PC-9 (cell line): Measurements from ENCODE around the gene CACNA2D1. TPM values are rescaled to one million over a fixed set of nuclear protein-coding genes. Genes with fewer than 3 reads are reported as not detected.

Experiments
- BruUV-seq: library from RNA; stranded (reverse); fragments of 400-500 nt; replicated peaks from 2 replicates; lab custom pipeline; 2021; lab: Mats Ljungman, UMichigan
- CTCF ChIA-PET: fragments of 300-600 bp; sonication (Branson Sonifier 250); formaldehyde crosslinking; loops from one replicate; lab custom pipeline; 2022; ENCODE audit warnings: antibody characterized with exemption; lab: Charles Lee
- POLR2A ChIA-PET: fragments of 300-600 bp; sonication (Branson Sonifier 250); formaldehyde crosslinking; loops from one replicate; lab custom pipeline; 2022; ENCODE audit warnings: antibody characterized with exemption; ENCODE audit not compliant: unreplicated experiment; lab: Charles Lee
- DNase-seq, 2 experiments: peaks; one replicate each; pipeline versions ENCODE4 v3.0.0 to v3.0.0-alpha.2; 2015 to 2022; ENCODE audit warnings: mixed read lengths in 1 of 2
- H2AFZ ChIP-seq: fragments of 200-600 bp; sonication (generic); 2 replicates; pipeline ENCODE4 v1.8.1; 2017; ENCODE audit warnings: antibody characterized with exemption
- H3F3A ChIP-seq: fragments of 200-600 bp; sonication (generic); 2 replicates; pipeline ENCODE4 v1.8.1; 2017; ENCODE audit warnings: antibody characterized with exemption, mild to moderate bottlenecking, low read depth; ENCODE audit not compliant: insufficient read depth
- H3K27ac ChIP-seq: fragments of 200-600 bp; sonication (generic); 2 replicates; pipeline ENCODE4 v1.6.1; 2016; ENCODE audit warnings: mixed run types
- H3K27me3 ChIP-seq: fragments of 200-600 bp; sonication (generic); 2 replicates; pipeline ENCODE4 v1.6.1; 2016; ENCODE audit warnings: low read depth, mixed run types; ENCODE audit not compliant: insufficient read depth
- H3K36me3 ChIP-seq: fragments of 200-600 bp; sonication (generic); 2 replicates; pipeline ENCODE4 v1.6.1; 2016; ENCODE audit warnings: low read depth, mixed run types
- H3K4me1 ChIP-seq: fragments of 200-600 bp; sonication (generic); replicated peaks from 2 replicates; pipeline ENCODE4 v1.6.1; 2016; ENCODE audit warnings: mixed run types; ENCODE audit not compliant: insufficient read depth
- H3K4me2 ChIP-seq: fragments of 200-600 bp; sonication (generic); 2 replicates; pipeline ENCODE4 v1.6.1; 2017; ENCODE audit warnings: mixed run types
- H3K4me3 ChIP-seq: fragments of 200-600 bp; sonication (generic); 2 replicates; pipeline ENCODE4 v1.6.1; 2016; ENCODE audit warnings: mixed run types
- H3K79me2 ChIP-seq: fragments of 200-600 bp; sonication (generic); 2 replicates; pipeline ENCODE4 v1.6.1; 2017; ENCODE audit warnings: low read depth, mixed run types
- H3K9me2 ChIP-seq: fragments of 200-600 bp; sonication (generic); 2 replicates; pipeline ENCODE4 v1.8.1; 2017; ENCODE audit warnings: mild to moderate bottlenecking; ENCODE audit not compliant: insufficient read depth
- H3K9me3 ChIP-seq: fragments of 200-600 bp; sonication (generic); 2 replicates; pipeline ENCODE4 v1.8.1; 2016; ENCODE audit warnings: low read depth; ENCODE audit not compliant: insufficient read depth
- H4K20me1 ChIP-seq: fragments of 200-600 bp; sonication (generic); 2 replicates; pipeline ENCODE4 v1.8.1; 2017; ENCODE audit not compliant: insufficient read depth
- CTCF ChIP-seq: fragments of 200-600 bp; sonication (generic); conservative IDR thresholded peaks from 2 replicates; pipeline ENCODE4 v1.6.1; 2017; ENCODE audit warnings: mixed run types, antibody characterized with exemption, mild to moderate bottlenecking, moderate library complexity
- EZH2 ChIP-seq: fragments of 200-600 bp; sonication (generic); IDR thresholded peaks from 2 replicates; pipeline ENCODE4 v1.8.0; 2017; ENCODE audit warnings: antibody characterized with exemption, low read depth
- intact Hi-C: fragments of 100-400 bp; cut with micrococcal nuclease; formaldehyde crosslinking; loops from one replicate; pipeline ENCODE4 v1.10.0; 2022; ENCODE audit not compliant: unreplicated experiment
- total RNA-seq: library from RNA; stranded (reverse); gene quantifications from 2 replicates; pipeline ENCODE4 v1.2.3, GENCODE V29; 2021

Gene CACNA2D1
- total RNA-seq, 1 experiment from 2014 or later: 3.2 TPM

DNA sequence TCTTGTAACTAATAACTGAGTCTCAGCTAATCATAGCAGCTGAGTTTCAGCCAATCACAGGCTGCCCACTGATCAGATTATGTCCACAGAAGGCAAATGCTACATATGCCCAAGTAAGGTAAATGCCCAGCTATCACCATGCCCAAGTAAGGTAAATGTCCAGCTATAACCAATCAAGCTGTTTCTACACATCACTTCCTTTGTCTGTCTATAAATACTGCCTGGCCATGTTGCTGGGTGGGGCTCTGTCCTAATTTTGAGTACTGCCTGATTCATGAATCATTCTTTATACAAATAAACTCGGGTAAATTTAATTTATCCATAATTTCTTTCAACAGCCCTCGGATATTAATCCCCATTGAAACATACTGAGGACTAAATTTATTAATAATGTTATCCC lies 312.4 kb downstream of the CACNA2D1 start:
- H3K4me1 ChIP-seq: no peaks in the 10 kb centered on the region
- H3K27me3 ChIP-seq: no peaks in the 10 kb centered on the region
- intact Hi-C loops: no loop called here
- no peaks in the 10 kb centered on the region for H3K9me2 ChIP-seq
- H2AFZ ChIP-seq: no peak overlapping the region
- H3K4me2 ChIP-seq: no peak overlapping the region
- ChIA-PET POLR2A (no interaction called here), CTCF (no interaction called here)
- BruUV-seq: no TSS peak
- H3K9me3 ChIP-seq: no peaks in the 10 kb centered on the region
- H3K27ac ChIP-seq: no peak overlapping the region
- H3K79me2 ChIP-seq: no peaks in the 10 kb centered on the region
- no peak for TF ChIP-seq EZH2
- no peak for TF ChIP-seq CTCF
- H3K4me3 ChIP-seq: no peak overlapping the region
- no peaks in the 10 kb centered on the region for H3F3A ChIP-seq
- no peak for DNase-seq
- H3K36me3 ChIP-seq: no peaks in the 10 kb centered on the region
- H4K20me1 ChIP-seq: no peaks in the 10 kb centered on the region

- no peak overlapping the region for H3K27ac ChIP-seq
- no peaks in the 10 kb centered on the region for H3K9me2 ChIP-seq
- no peaks in the 10 kb centered on the region for H3K27me3 ChIP-seq
- H3K4me1 ChIP-seq: no peaks in the 10 kb centered on the region
- ChIA-PET POLR2A (no interaction called here), CTCF (no interaction called here)
- H3F3A ChIP-seq: no peaks in the 10 kb centered on the region
- no peak overlapping the region for H2AFZ ChIP-seq
- DNase-seq: no peak
- no peaks in the 10 kb centered on the region for H3K36me3 ChIP-seq
- TF ChIP-seq CTCF (no peak), EZH2 (no peak)
- H3K79me2 ChIP-seq: no peaks in the 10 kb centered on the region
- BruUV-seq: no TSS peak
- H3K4me2 ChIP-seq: no peak overlapping the region
- intact Hi-C loops: no loop called here
- no peaks in the 10 kb centered on the region for H4K20me1 ChIP-seq
- H3K4me3 ChIP-seq: no peak overlapping the region
- peaks cover 6% of the 10 kb centered on the region; the same call in 1 of the 2 replicates for H3K9me3 ChIP-seq
Observed at GRCh38 chr7:82129091-82129490, 314.5 kb downstream of the CACNA2D1 start.

DNA sequence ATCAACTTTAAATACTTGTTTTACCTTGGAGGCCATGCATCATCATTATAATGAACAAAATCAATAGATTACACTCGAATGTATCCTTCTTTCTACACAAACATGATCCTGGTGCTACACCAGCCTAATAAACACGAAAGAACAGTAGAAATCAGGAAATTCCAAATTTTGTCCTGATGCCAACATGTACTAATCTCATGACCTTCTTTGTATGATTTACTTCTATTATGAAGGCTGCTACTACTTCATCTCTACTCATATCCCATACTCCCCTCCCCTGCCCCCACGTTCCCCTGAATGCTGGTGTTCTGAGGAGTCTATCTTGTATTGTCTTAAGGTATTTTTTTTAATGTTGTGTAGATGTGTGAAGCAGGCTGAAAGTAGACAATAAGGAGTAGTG lies 315.0 kb downstream of the CACNA2D1 start:
- no peaks in the 10 kb centered on the region for H3K4me1 ChIP-seq
- no peak overlapping the region for H3K27ac ChIP-seq
- no TSS peak for BruUV-seq
- H3K4me3 ChIP-seq: no peak overlapping the region
- TF ChIP-seq CTCF (no peak), EZH2 (no peak)
- CTCF ChIA-PET: no interaction called here
- no peaks in the 10 kb centered on the region for H3F3A ChIP-seq
- DNase-seq: no peak
- no peak overlapping the region for H3K4me2 ChIP-seq
- intact Hi-C loops: no loop called here
- no peaks in the 10 kb centered on the region for H3K27me3 ChIP-seq
- no peaks in the 10 kb centered on the region for H3K36me3 ChIP-seq
- POLR2A ChIA-PET: no interaction called here
- H4K20me1 ChIP-seq: no peaks in the 10 kb centered on the region
- no peak overlapping the region for H2AFZ ChIP-seq
- H3K9me3 ChIP-seq: peaks cover 7% of the 10 kb centered on the region; the same call in 1 of the 2 replicates
- no peaks in the 10 kb centered on the region for H3K79me2 ChIP-seq
- no peaks in the 10 kb centered on the region for H3K9me2 ChIP-seq
